BLaER1 (cell line): Measurements from ENCODE around the gene SYCP2L.
A peak's percentile ranks its signal among the peaks of the same experiment; 100 is the strongest.
"Not testable (repeated sequence)": the region's sequence is repeated elsewhere in the genome, so short reads cannot be mapped to it uniquely, and the experiment has no call there.

Experiments
- H3K27ac ChIP-seq: shearing (Covaris generic); formaldehyde crosslinking; 2 replicates; pipeline ENCODE4 v1.8.1; 2022
- H3K27me3 ChIP-seq: shearing (Covaris generic); formaldehyde crosslinking; 2 replicates; pipeline ENCODE4 v1.8.1; 2022
- H3K36me3 ChIP-seq: shearing (Covaris generic); formaldehyde crosslinking; 2 replicates; pipeline ENCODE4 v1.8.1; 2022
- H3K4me1 ChIP-seq: shearing (Covaris generic); formaldehyde crosslinking; 2 replicates; pipeline ENCODE4 v1.8.1; 2022
- H3K4me2 ChIP-seq: shearing (Covaris generic); formaldehyde crosslinking; 2 replicates; pipeline ENCODE4 v1.8.1; 2022
- H3K4me3 ChIP-seq: shearing (Covaris generic); formaldehyde crosslinking; 2 replicates; pipeline ENCODE4 v1.8.1; 2022
- H3K9ac ChIP-seq: shearing (Covaris generic); formaldehyde crosslinking; 2 replicates; pipeline ENCODE4 v1.8.1; 2022
- H3K9me3 ChIP-seq: shearing (Covaris generic); formaldehyde crosslinking; 2 replicates; pipeline ENCODE4 v1.8.1; 2022
- H4K20me1 ChIP-seq: shearing (Covaris generic); formaldehyde crosslinking; 2 replicates; pipeline ENCODE4 v1.8.1; 2022
- Cebpa-rat ChIP-seq: shearing (Covaris generic); IDR thresholded peaks from 2 replicates; pipeline ENCODE4 v1.8.1; 2022

Gene SYCP2L

DNA sequence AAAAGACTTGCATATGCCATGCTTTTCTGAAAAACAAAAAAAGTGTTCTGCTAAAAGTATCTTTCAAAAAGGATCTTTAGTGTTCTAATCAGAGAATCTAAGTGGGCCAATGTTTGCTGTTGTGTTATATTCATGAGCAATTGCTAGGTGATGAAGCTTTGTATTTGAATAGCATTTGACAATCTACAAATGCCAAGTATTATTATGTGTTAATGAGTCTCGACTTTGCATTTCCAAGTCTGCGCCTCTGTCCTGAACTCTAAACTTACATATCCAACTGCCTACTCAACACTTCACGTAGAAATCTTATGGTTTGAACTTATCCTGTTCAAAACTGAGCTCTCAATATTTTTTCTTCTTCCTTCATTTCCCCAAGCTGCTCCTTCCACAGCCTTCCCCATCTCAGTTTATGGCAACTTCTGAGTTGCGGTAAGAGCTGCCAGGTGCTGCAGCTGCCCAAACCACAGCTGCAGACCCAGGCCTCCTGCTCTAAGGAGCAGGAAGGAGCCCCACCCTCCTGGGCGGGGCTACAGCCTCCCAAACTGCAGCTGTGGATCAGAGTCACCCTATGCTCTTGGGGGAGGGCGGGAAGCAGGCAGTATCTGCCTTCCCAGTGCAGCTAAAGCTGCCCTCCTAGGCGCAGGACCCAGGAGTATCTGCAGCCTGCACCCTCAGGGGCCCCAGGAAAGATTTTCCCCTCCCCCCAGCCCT is 31.8 kb upstream of the SYCP2L start:
- no peak overlapping the region for H3K4me3 ChIP-seq
- H3K27ac ChIP-seq = peak overlapping the region; percentile 24
- no peak overlapping the region for H3K9ac ChIP-seq
- no peaks in the 10 kb centered on the region for H3K27me3 ChIP-seq
- H3K4me1 ChIP-seq = peaks cover 36% of the 10 kb centered on the region
- peak overlapping the region; percentile 43 for H3K4me2 ChIP-seq
- H3K9me3 ChIP-seq = peaks cover 41% of the 10 kb centered on the region
- peaks cover 7% of the 10 kb centered on the region; the same call in 1 of the 2 replicates for H3K36me3 ChIP-seq
- H4K20me1 ChIP-seq = no peaks in the 10 kb centered on the region
- no peak for TF ChIP-seq Cebpa-rat

GRCh38 chr6:10857259-10857658 is 29.6 kb upstream of the SYCP2L start:
- Histone ChIP-seq H3K9me3 (peaks cover 31% of the 10 kb centered on the region), H3K36me3 (peaks cover 7% of the 10 kb centered on the region; the same call in 1 of the 2 replicates)
- no peak for TF ChIP-seq Cebpa-rat

DNA sequence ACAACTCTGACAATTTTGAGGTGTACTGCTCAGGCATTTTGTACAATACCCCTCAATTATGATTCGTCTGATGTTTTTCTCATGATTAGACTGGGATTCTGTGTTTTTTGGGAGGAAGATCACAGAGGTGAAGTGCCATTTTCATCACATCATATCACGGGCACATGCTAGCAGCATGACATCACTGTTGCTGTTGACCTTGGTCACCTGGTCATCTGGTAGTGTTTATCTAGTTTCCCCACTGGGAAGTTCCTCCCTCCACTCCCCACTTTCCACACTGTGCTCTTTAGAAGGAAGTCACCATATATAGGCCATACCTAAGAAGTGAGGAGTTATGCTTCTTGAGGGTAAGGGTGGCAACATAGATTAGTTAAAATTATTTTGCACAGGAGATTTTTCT is 25.8 kb upstream of the SYCP2L start:
- Histone ChIP-seq H3K4me3 (no peak overlapping the region), H3K9me3 (no peaks in the 10 kb centered on the region; the same call in 1 of the 2 replicates), H4K20me1 (no peaks in the 10 kb centered on the region), H3K4me1 (no peaks in the 10 kb centered on the region), H3K36me3 (no peaks in the 10 kb centered on the region), H3K4me2 (no peak overlapping the region), H3K9ac (no peak overlapping the region), H3K27me3 (no peaks in the 10 kb centered on the region), H3K27ac (no peak overlapping the region)
- no peak for TF ChIP-seq Cebpa-rat

More at GRCh38 chr6:10857259-10857658, 29.6 kb upstream of the SYCP2L start:
- no peak overlapping the region for H3K4me3 ChIP-seq
- H3K27me3 ChIP-seq = no peaks in the 10 kb centered on the region
- no peak overlapping the region for H3K9ac ChIP-seq
- no peak overlapping the region for H3K27ac ChIP-seq
- peaks cover 16% of the 10 kb centered on the region for H3K4me1 ChIP-seq
- H3K4me2 ChIP-seq = no peak overlapping the region
- no peaks in the 10 kb centered on the region for H4K20me1 ChIP-seq

- H3K27ac ChIP-seq = no peak overlapping the region
- no peak overlapping the region for H3K4me3 ChIP-seq
- H3K4me2 ChIP-seq = no peak overlapping the region
- no peaks in the 10 kb centered on the region for H3K36me3 ChIP-seq
- no peaks in the 10 kb centered on the region for H3K9me3 ChIP-seq
- H3K27me3 ChIP-seq = no peaks in the 10 kb centered on the region
- H3K4me1 ChIP-seq = no peaks in the 10 kb centered on the region
- H3K9ac ChIP-seq = no peak overlapping the region
- no peaks in the 10 kb centered on the region for H4K20me1 ChIP-seq
- TF ChIP-seq Cebpa-rat = no peak
Observed at GRCh38 chr6:10862361-10862760, 24.5 kb upstream of the SYCP2L start.

DNA sequence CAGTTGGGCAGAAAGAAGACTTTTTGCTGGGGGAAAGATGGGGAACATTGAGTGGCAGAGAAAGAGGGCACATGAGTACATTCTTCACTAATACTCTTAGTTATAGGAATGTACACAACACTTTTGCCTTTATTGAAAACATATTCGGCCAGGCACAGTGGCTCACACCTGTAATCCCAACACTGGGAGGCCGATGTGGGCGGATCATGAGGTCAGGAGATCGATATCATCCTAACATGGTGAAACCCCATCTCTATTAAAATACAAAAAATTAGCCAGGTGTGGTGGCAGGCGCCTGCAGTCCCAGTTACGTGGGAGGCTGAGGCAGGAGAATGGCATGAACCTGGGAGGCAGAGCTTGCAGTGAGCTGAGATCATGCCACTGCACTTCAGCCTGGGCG is 23.8 kb upstream of the SYCP2L start:
- not testable (repeated sequence) for H3K27ac ChIP-seq, H3K36me3 ChIP-seq, H4K20me1 ChIP-seq, H3K9ac ChIP-seq, H3K4me1 ChIP-seq, H3K9me3 ChIP-seq, H3K27me3 ChIP-seq, H3K4me3 ChIP-seq, H3K4me2 ChIP-seq

DNA sequence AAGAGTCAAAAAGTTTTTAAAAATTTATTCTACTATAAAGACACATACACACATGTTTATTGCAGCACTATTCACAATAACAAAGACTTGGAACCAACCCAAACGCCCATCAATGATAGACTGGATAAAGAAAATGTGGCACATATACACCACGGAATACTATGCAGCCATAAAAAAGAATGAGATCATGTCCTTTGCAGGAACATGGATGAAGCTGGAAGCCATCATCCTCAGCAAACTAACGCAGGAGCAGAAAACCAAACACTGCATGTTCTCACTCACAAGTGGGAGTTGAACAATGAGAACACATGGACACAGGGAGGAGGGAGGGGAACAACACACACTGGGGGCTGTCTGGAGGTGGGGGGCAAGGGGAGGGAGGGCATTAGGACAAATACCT is 20.1 kb upstream of the SYCP2L start:
- not testable (repeated sequence) for H3K4me1 ChIP-seq, H3K4me2 ChIP-seq, H3K27ac ChIP-seq, H3K9ac ChIP-seq, H3K9me3 ChIP-seq, H3K27me3 ChIP-seq, H3K4me3 ChIP-seq, H4K20me1 ChIP-seq, H3K36me3 ChIP-seq

GRCh38 chr6:10867952-10868351 is 18.9 kb upstream of the SYCP2L start:
- H3K36me3 ChIP-seq = no peaks in the 10 kb centered on the region
- no peak for TF ChIP-seq Cebpa-rat
- H3K4me2 ChIP-seq = no peak overlapping the region
- no peak overlapping the region for H3K27ac ChIP-seq
- H3K9ac ChIP-seq = no peak overlapping the region
- no peaks in the 10 kb centered on the region for H3K27me3 ChIP-seq
- H3K4me1 ChIP-seq = no peaks in the 10 kb centered on the region
- H4K20me1 ChIP-seq = no peaks in the 10 kb centered on the region
- H3K9me3 ChIP-seq = no peaks in the 10 kb centered on the region
- no peak overlapping the region for H3K4me3 ChIP-seq

DNA sequence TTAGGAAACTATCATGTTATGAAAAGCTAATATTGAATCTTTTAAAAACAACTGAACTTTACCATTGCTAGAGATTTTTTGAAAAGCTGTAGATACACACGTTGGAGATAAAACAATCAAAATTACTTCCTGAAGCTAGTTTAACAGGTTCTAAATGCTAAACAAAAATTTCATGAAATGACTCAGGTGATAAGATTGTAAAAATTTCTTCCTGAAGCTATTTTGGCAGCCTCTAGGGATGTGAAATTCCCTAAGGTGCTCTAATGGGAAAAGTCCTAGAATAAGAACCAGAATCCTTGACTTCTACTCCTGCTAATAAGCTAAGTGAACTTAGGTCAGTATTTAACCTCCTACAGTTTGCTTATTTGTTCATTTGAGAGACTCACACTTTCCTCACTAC is 13.5 kb upstream of the SYCP2L start:
- Histone ChIP-seq H3K27ac (no peak overlapping the region), H3K9me3 (peaks cover 8% of the 10 kb centered on the region; the same call in 1 of the 2 replicates), H4K20me1 (no peaks in the 10 kb centered on the region), H3K4me1 (no peaks in the 10 kb centered on the region), H3K4me3 (no peak overlapping the region), H3K27me3 (no peaks in the 10 kb centered on the region), H3K9ac (no peak overlapping the region), H3K4me2 (no peak overlapping the region), H3K36me3 (no peaks in the 10 kb centered on the region)
- no peak for TF ChIP-seq Cebpa-rat

DNA sequence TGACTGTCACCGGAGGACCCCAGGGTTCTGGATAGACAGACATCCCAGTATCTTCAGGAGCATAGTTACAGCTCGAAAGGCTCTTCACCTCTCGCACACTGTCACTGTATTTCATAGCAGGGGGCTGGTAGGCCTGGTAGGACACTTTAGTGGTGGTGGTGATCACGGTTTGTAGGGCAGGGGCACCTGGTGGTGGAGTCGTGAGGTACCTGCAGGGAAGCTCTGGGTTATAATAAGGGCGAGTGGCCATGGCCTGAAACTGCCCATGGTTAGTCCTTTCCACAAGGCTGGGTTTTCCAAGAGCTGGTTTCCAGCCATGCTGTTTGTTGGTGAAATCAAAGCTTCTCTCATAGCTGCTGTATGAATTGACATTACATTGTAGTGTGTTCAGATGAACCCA is 12.6 kb upstream of the SYCP2L start:
- Histone ChIP-seq H3K4me2 (no peak overlapping the region), H3K9ac (no peak overlapping the region), H3K27ac (no peak overlapping the region), H4K20me1 (no peaks in the 10 kb centered on the region), H3K9me3 (peaks cover 8% of the 10 kb centered on the region; the same call in 1 of the 2 replicates), H3K36me3 (no peaks in the 10 kb centered on the region), H3K4me1 (no peaks in the 10 kb centered on the region), H3K4me3 (no peak overlapping the region), H3K27me3 (no peaks in the 10 kb centered on the region)
- TF ChIP-seq Cebpa-rat = no peak

DNA sequence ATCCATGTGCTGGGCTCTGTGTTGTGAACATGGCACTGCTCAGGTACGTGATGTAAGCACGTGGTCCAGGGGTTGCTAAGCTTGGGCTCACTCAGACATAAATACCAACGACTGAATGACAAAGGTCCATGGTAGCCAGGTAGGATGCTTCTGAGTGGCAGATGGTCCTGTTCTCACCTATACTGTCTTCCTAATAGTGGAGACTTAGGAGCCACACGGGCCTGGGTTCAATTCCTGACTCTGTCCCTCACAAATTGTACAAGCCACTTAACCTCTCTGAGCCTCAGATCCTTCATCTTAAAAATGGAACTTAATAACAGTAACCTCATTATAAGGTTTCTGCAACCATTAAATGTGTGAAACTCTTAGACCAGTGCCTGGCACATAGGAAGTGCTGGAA is 11.8 kb upstream of the SYCP2L start:
- no peak overlapping the region for H3K27ac ChIP-seq

DNA sequence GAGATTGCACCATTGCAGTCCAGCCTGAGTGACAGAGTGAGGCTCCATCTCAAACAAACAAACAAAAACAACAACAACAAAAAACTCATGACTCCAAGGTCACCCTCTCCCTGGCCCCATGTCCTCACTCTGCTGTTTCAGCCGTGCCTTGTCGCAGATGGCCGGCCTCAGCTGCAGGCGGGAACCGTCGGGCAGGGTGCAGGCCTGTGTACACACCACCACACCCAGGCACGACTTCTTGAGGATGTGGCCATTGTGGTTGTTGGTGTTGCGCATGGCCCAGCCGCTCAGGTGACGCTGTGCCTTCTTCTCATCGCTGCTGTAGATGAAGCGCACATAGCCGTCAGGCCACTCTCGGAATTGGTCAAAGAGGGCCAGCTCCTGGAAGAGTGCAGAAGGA is 9.8 kb upstream of the SYCP2L start:
- H3K4me1 ChIP-seq = no peaks in the 10 kb centered on the region

More for the DNA sequence above, 11.8 kb upstream of the SYCP2L start:
- no peak for TF ChIP-seq Cebpa-rat
- Histone ChIP-seq H3K4me3 (no peak overlapping the region), H4K20me1 (no peaks in the 10 kb centered on the region), H3K36me3 (no peaks in the 10 kb centered on the region), H3K4me1 (no peaks in the 10 kb centered on the region), H3K9me3 (peaks cover 8% of the 10 kb centered on the region; the same call in 1 of the 2 replicates), H3K27me3 (no peaks in the 10 kb centered on the region), H3K4me2 (no peak overlapping the region), H3K9ac (no peak overlapping the region)

More for the DNA sequence above, 9.8 kb upstream of the SYCP2L start:
- H4K20me1 ChIP-seq = no peaks in the 10 kb centered on the region
- H3K4me3 ChIP-seq = no peak overlapping the region
- H3K27me3 ChIP-seq = no peaks in the 10 kb centered on the region
- H3K4me2 ChIP-seq = no peak overlapping the region
- no peaks in the 10 kb centered on the region for H3K36me3 ChIP-seq
- H3K9me3 ChIP-seq = peaks cover 20% of the 10 kb centered on the region
- no peak for TF ChIP-seq Cebpa-rat
- H3K27ac ChIP-seq = no peak overlapping the region
- no peak overlapping the region for H3K9ac ChIP-seq
